Vagina (tissue), 2 donors: ENCODE results near the gene GHR.

Experiments used
- CTCF ChIP-seq, 3 experiments: fragments of 450-650 bp in 2 of 3; fragments of 200-600 bp in 1 of 3; sonication (generic) in 1 of 3; IDR thresholded peaks; one replicate each; pipeline ENCODE4 v1.5.1; 2017 to 2019; ENCODE audit warnings: antibody characterized with exemption in 3 of 3, mild to moderate bottlenecking in 2 of 3, moderate library complexity in 2 of 3
- POLR2A ChIP-seq, 2 donors: fragments of 450-650 bp; IDR thresholded peaks; one replicate each; pipeline ENCODE4 v1.6.1; 2017; ENCODE audit warnings: antibody characterized with exemption in 2 of 2, mild to moderate bottlenecking in 2 of 2, moderate library complexity in 2 of 2

GRCh38 chr5:42590566-42590965 is 167.3 kb downstream of the GHR start:
- TF ChIP-seq CTCF (IDR thresholded peaks at IDR 0.05) (no peak), POLR2A (IDR thresholded peaks at IDR 0.05) (no peak)
